ENCODE data around the gene GRIA1.

- TF ChIP-seq CTCF (IDR thresholded peaks at IDR 0.05) (no peak), ETV6 (CRISPR knock-in tag; IDR thresholded peaks at IDR 0.05) (no peak), TEAD1 (CRISPR knock-in tag; IDR thresholded peaks at IDR 0.05) (no peak), ZNF416 (CRISPR knock-in tag; IDR thresholded peaks at IDR 0.05) (no peak), FOXP1 (CRISPR knock-in tag; IDR thresholded peaks at IDR 0.05; ENCODE audit: borderline replicate concordance) (no peak), TCF7 (CRISPR knock-in tag; IDR thresholded peaks at IDR 0.05; ENCODE audit: low read depth) (no peak), FOXP4 (CRISPR knock-in tag; IDR thresholded peaks at IDR 0.05) (no peak)
These were observed 255.4 kb downstream of the GRIA1 start for GRCh38 chr5:153745778-153746395.

Data from WTC11 (cell line).